BLaER1 treated with 17β-estradiol and CSF1 and Interleukin-3, amounts not matched to agents 10 nM and 100 nM (cell line): ENCODE results near the gene VIPR2.
A peak's percentile ranks its signal among the peaks of the same experiment; 100 is the strongest.

Experiments used
- H3K27ac ChIP-seq, 11 experiments: shearing (Covaris generic); formaldehyde crosslinking; 2 replicates each; pipeline ENCODE4 v1.8.1; 2022
- H3K27me3 ChIP-seq, 11 experiments: shearing (Covaris generic); formaldehyde crosslinking; 2 replicates each; pipeline ENCODE4 v1.8.1; 2022
- H3K36me3 ChIP-seq, 11 experiments: shearing (Covaris generic); formaldehyde crosslinking; 2 replicates each; pipeline ENCODE4 v1.8.1; 2022
- H3K4me1 ChIP-seq, 10 experiments: shearing (Covaris generic); formaldehyde crosslinking; 2 replicates each; pipeline ENCODE4 v1.8.1; 2022
- H3K4me2 ChIP-seq, 11 experiments: shearing (Covaris generic); formaldehyde crosslinking; 2 replicates each; pipeline ENCODE4 v1.8.1; 2022
- H3K4me3 ChIP-seq, 10 experiments: shearing (Covaris generic); formaldehyde crosslinking; 2 replicates each; pipeline ENCODE4 v1.8.1; 2022
- H3K9ac ChIP-seq, 11 experiments: shearing (Covaris generic); formaldehyde crosslinking; 2 replicates each; pipeline ENCODE4 v1.8.1; 2022
- H3K9me3 ChIP-seq, 11 experiments: shearing (Covaris generic); formaldehyde crosslinking; replicated peaks in 1 of 11; 2 replicates each; pipeline ENCODE4 v1.8.1; 2022
- H4K20me1 ChIP-seq, 11 experiments: shearing (Covaris generic); formaldehyde crosslinking; 2 replicates each; pipeline ENCODE4 v1.8.1; 2022
- Cebpa-rat ChIP-seq, 11 experiments: shearing (Covaris generic); IDR thresholded peaks; 2 replicates each; pipeline ENCODE4 v1.8.1; 2022

The VIPR2 gene

DNA sequence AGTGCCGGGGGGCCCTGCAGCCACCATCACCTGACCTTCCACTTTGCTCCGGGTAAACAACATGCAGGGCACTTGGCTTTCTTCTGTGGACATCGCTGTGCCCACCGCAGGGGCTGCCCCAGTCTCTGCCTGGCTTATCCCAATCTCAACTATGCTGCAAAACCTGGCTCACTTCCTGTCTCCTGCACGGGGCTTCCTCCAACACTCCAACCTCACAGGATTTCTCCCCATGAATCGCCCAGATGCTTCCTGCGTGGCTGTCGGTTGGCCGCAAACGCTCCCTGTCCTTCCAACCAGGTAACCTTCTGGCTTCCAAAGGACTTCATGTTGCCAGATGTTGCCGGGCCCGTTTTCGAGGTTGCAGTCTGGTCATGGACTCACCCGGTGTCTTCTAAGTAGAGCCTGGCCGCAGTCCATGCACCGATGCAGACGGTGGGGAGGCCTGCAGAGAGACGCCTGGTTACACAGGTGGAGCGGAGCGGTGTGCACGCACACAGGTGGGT is 109.0 kb downstream of the VIPR2 start:
- Histone ChIP-seq H3K4me3 (no peak overlapping the region), H3K4me1 (peaks cover 0 to 86% (median 76%) of the 10 kb centered on the region in 10 experiments; a peak in 18 of 20 replicates), H3K27ac (no peak overlapping the region), H3K27me3 (peaks cover 11 to 41% (median 19%) of the 10 kb centered on the region in 11 experiments), H3K9ac (no peak overlapping the region), H3K4me2 (peak overlapping the region in 9 of 11 experiments; percentile 42 to 92 (median 76); a peak in 18 of 22 replicates), H4K20me1 (peaks cover 0 to 6% (median 0%) of the 10 kb centered on the region in 11 experiments; a peak in 1 of 22 replicates), H3K36me3 (no peaks in the 10 kb centered on the region), H3K9me3 (no peaks in the 10 kb centered on the region)
- TF ChIP-seq Cebpa-rat (IDR thresholded peaks at IDR 0.05): no peak

- peaks cover 4 to 86% (median 76%) of the 10 kb centered on the region in 10 experiments; a peak in 19 of 20 replicates for H3K4me1 ChIP-seq
- peaks cover 17 to 47% (median 25%) of the 10 kb centered on the region in 11 experiments for H3K27me3 ChIP-seq
- peak overlapping the region in 9 of 11 experiments; percentile 42 to 92 (median 76); a peak in 18 of 22 replicates for H3K4me2 ChIP-seq
- H4K20me1 ChIP-seq: peaks cover 0 to 7% (median 0%) of the 10 kb centered on the region in 11 experiments; a peak in 2 of 22 replicates
- no peak overlapping the region for H3K4me3 ChIP-seq
- no peaks in the 10 kb centered on the region for H3K36me3 ChIP-seq
- peak overlapping the region in 1 of 11 experiments; percentile 30; a peak in 1 of 22 replicates for H3K9ac ChIP-seq
- no peaks in the 10 kb centered on the region for H3K9me3 ChIP-seq
- TF ChIP-seq Cebpa-rat (IDR thresholded peaks at IDR 0.05): no peak
- H3K27ac ChIP-seq: no peak overlapping the region
These were observed 109.7 kb downstream of the VIPR2 start for GRCh38 chr7:159034988-159035387.

DNA sequence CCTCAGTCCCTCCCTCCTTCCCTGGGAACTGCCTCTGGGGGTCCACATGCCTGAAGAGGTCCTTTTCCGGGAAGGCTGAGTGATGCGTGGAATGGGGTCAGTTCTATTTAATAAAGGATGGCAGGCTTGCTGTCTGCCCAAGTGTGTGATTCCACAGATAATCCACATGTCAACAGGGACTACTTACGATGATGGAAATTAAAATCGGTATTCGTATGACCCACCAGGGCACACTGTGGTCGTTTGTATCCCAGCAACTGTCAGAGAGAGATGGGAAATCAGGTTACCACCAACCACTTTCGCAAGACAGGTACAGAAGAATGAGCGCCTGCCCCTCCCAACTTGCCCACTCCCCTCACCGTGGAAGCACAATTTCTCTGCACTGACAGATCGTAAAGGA is 110.3 kb downstream of the VIPR2 start:
- no peaks in the 10 kb centered on the region for H3K36me3 ChIP-seq
- TF ChIP-seq Cebpa-rat (IDR thresholded peaks at IDR 0.05): no peak
- peak overlapping the region in 9 of 11 experiments; percentile 42 to 92 (median 76); a peak in 17 of 22 replicates for H3K4me2 ChIP-seq
- H4K20me1 ChIP-seq: peaks cover 0 to 13% (median 0%) of the 10 kb centered on the region in 11 experiments; a peak in 3 of 22 replicates
- peaks cover 23 to 53% (median 31%) of the 10 kb centered on the region in 11 experiments for H3K27me3 ChIP-seq
- H3K27ac ChIP-seq: no peak overlapping the region
- peaks cover 10 to 86% (median 76%) of the 10 kb centered on the region in 10 experiments; a peak in 19 of 20 replicates for H3K4me1 ChIP-seq
- H3K9ac ChIP-seq: no peak overlapping the region
- no peaks in the 10 kb centered on the region for H3K9me3 ChIP-seq
- H3K4me3 ChIP-seq: no peak overlapping the region

GRCh38 chr7:159033956-159034355 is 110.7 kb downstream of the VIPR2 start:
- no peak overlapping the region for H3K9ac ChIP-seq
- H3K27me3 ChIP-seq: peaks cover 28 to 58% (median 35%) of the 10 kb centered on the region in 11 experiments
- H3K9me3 ChIP-seq: no peaks in the 10 kb centered on the region
- H4K20me1 ChIP-seq: peaks cover 0 to 17% (median 0%) of the 10 kb centered on the region in 11 experiments; a peak in 6 of 22 replicates
- peak overlapping the region in 6 of 11 experiments; percentile 64 to 92 (median 70); a peak in 8 of 22 replicates for H3K4me2 ChIP-seq
- H3K36me3 ChIP-seq: no peaks in the 10 kb centered on the region
- H3K4me3 ChIP-seq: no peak overlapping the region
- H3K4me1 ChIP-seq: peaks cover 15 to 86% (median 76%) of the 10 kb centered on the region in 10 experiments; a peak in 19 of 20 replicates
- TF ChIP-seq Cebpa-rat (IDR thresholded peaks at IDR 0.05): no peak
- H3K27ac ChIP-seq: no peak overlapping the region

- no peak for TF ChIP-seq Cebpa-rat (IDR thresholded peaks at IDR 0.05)
- Histone ChIP-seq H3K9ac (no peak overlapping the region), H3K9me3 (no peaks in the 10 kb centered on the region), H3K4me1 (peaks cover 18 to 86% (median 76%) of the 10 kb centered on the region in 10 experiments; a peak in 19 of 20 replicates), H3K36me3 (no peaks in the 10 kb centered on the region), H4K20me1 (peaks cover 0 to 22% (median 0%) of the 10 kb centered on the region in 11 experiments; a peak in 6 of 22 replicates), H3K4me2 (peak overlapping the region in 4 of 11 experiments; percentile 2 to 92 (median 64); a peak in 4 of 22 replicates), H3K27ac (no peak overlapping the region), H3K27me3 (peaks cover 33 to 63% (median 40%) of the 10 kb centered on the region in 11 experiments), H3K4me3 (no peak overlapping the region)
These were observed 111.2 kb downstream of the VIPR2 start for GRCh38 chr7:159033473-159033825.

DNA sequence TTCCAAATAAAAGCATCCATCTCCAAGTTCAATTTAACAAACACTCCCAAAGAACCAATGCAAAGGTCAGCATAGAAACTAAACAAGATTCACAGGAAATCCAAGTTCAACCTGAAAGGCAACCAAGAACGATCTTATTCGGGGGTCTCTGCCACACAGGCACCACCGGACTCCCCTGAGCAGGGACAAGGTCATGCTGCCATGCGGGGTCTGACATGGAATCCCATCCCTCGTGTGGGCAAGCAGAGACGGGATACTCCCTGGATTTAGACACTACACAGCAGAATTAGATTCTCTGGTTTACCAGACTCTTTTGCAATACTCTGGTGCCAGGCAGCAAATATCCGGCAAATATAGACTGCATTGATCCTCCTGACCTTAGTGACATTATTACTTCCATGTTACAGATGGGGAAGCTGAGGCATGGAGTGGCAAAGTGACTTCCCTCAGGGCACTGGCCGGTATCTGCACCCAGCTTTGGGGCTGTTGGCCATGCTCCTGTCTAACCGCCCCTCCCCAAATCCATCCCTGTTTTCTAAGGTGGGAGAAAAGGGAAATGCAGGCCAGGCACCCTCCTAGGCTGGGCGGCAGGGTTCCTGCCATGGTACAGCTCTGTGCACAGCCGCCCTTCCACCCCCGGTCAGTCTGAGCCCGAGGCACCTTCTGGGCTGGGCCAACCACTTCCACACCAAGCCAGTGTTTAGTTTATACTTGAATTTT is 111.8 kb downstream of the VIPR2 start:
- Histone ChIP-seq H3K9me3 (no peaks in the 10 kb centered on the region), H3K9ac (no peak overlapping the region), H3K4me1 (peaks cover 23 to 86% (median 76%) of the 10 kb centered on the region in 10 experiments; a peak in 19 of 20 replicates), H3K36me3 (no peaks in the 10 kb centered on the region), H3K4me2 (no peak overlapping the region), H3K27ac (no peak overlapping the region), H3K4me3 (no peak overlapping the region), H4K20me1 (peaks cover 0 to 25% (median 0%) of the 10 kb centered on the region in 11 experiments; a peak in 6 of 22 replicates), H3K27me3 (peaks cover 38 to 68% (median 46%) of the 10 kb centered on the region in 11 experiments)
- no peak for TF ChIP-seq Cebpa-rat (IDR thresholded peaks at IDR 0.05)

GRCh38 chr7:159032322-159032721 is 112.3 kb downstream of the VIPR2 start:
- Histone ChIP-seq H3K27ac (no peak overlapping the region), H4K20me1 (peaks cover 0 to 25% (median 3%) of the 10 kb centered on the region in 11 experiments; a peak in 6 of 22 replicates), H3K4me3 (no peak overlapping the region), H3K4me2 (peak overlapping the region in 5 of 11 experiments; percentile 91 to 99 (median 95); a peak in 5 of 22 replicates), H3K36me3 (no peaks in the 10 kb centered on the region), H3K4me1 (peaks cover 29 to 90% (median 81%) of the 10 kb centered on the region in 10 experiments; a peak in 19 of 20 replicates), H3K9ac (no peak overlapping the region), H3K9me3 (no peaks in the 10 kb centered on the region), H3K27me3 (peaks cover 44 to 74% (median 52%) of the 10 kb centered on the region in 11 experiments)
- no peak for TF ChIP-seq Cebpa-rat (IDR thresholded peaks at IDR 0.05)

DNA sequence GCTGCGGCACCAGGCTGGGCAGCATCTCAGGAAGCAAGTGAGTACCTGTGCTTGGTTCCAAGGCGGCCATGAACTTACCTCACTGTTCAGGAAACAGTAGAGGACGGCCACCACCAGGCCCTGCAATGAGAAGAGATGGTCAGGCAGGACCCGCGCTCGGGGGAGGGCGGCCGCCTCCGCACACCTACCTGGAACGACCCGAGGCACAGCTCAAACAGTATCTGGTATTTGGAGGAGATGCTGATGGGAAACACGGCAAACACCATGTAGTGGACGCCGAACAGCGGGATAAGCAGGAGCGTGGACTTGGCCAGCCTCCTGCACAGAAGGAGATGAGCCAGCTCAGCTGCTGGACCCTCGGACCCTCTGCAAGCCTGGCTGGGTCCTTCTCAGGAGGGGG is 112.9 kb downstream of the VIPR2 start:
- Histone ChIP-seq H3K27ac (no peak overlapping the region), H3K4me2 (peak overlapping the region in 9 of 11 experiments; percentile 90 to 100 (median 95); a peak in 17 of 22 replicates), H3K9me3 (no peaks in the 10 kb centered on the region), H3K9ac (no peak overlapping the region), H3K4me1 (peaks cover 35 to 90% (median 81%) of the 10 kb centered on the region in 10 experiments; a peak in 19 of 20 replicates), H3K4me3 (no peak overlapping the region), H3K27me3 (peaks cover 50 to 80% (median 57%) of the 10 kb centered on the region in 11 experiments), H4K20me1 (peaks cover 0 to 28% (median 5%) of the 10 kb centered on the region in 11 experiments; a peak in 6 of 22 replicates), H3K36me3 (no peaks in the 10 kb centered on the region)
- TF ChIP-seq Cebpa-rat (IDR thresholded peaks at IDR 0.05): no peak
